ENCODE results near the gene PRKRA.
"Not testable (repeated sequence)": the region's sequence is repeated elsewhere in the genome, so short reads cannot be mapped to it uniquely, and the experiment has no call there.

PRKRA gene

GRCh38 chr2:178426388-178426787 is 24.6 kb downstream of the PRKRA start:
- H3K4me1 ChIP-seq (ENCODE audit: insufficient read depth, low read length) = no peaks in the 10 kb centered on the region
- H3K9ac ChIP-seq (ENCODE audit: low read depth, low read length) = no peak overlapping the region
- H3K36me3 ChIP-seq (ENCODE audit: insufficient read depth, low read depth, low read length) = peaks cover 38% of the 10 kb centered on the region
- no peak overlapping the region for H3K4me3 ChIP-seq (ENCODE audit: low read length)
- no peaks in the 10 kb centered on the region for H3K9me3 ChIP-seq (ENCODE audit: insufficient read depth, low read depth, low read length)
- no peaks in the 10 kb centered on the region; the same call in 1 of the 2 replicates for H3K27me3 ChIP-seq (ENCODE audit: insufficient read depth, low read length)
- no peak overlapping the region for H3K27ac ChIP-seq (ENCODE audit: low read length)

- H3K9me3 ChIP-seq (ENCODE audit: insufficient read depth, low read depth, low read length) = no peaks in the 10 kb centered on the region
- H3K27ac ChIP-seq (ENCODE audit: low read length) = no peak overlapping the region
- H3K9ac ChIP-seq (ENCODE audit: low read depth, low read length) = no peak overlapping the region
- H3K27me3 ChIP-seq (ENCODE audit: insufficient read depth, low read length) = no peaks in the 10 kb centered on the region
- no peak overlapping the region for H3K4me3 ChIP-seq (ENCODE audit: low read length)
- no peaks in the 10 kb centered on the region for H3K4me1 ChIP-seq (ENCODE audit: insufficient read depth, low read length)
- peaks cover 27% of the 10 kb centered on the region for H3K36me3 ChIP-seq (ENCODE audit: insufficient read depth, low read depth, low read length)
These were observed 25.6 kb downstream of the PRKRA start for GRCh38 chr2:178425255-178425827.

GRCh38 chr2:178423746-178424145 is 27.2 kb downstream of the PRKRA start:
- H3K4me1 ChIP-seq (ENCODE audit: insufficient read depth, low read length); H3K9me3 ChIP-seq (ENCODE audit: insufficient read depth, low read depth, low read length); H3K4me3 ChIP-seq (ENCODE audit: low read length); H3K27me3 ChIP-seq (ENCODE audit: insufficient read depth, low read length); H3K9ac ChIP-seq (ENCODE audit: low read depth, low read length); H3K27ac ChIP-seq (ENCODE audit: low read length): not testable (repeated sequence)
- peaks cover 18% of the 10 kb centered on the region for H3K36me3 ChIP-seq (ENCODE audit: insufficient read depth, low read depth, low read length)

- Histone ChIP-seq H3K36me3 (ENCODE audit: insufficient read depth, low read depth, low read length) (peaks cover 10% of the 10 kb centered on the region), H3K27me3 (ENCODE audit: insufficient read depth, low read length) (no peaks in the 10 kb centered on the region)
These were observed 28.9 kb downstream of the PRKRA start for GRCh38 chr2:178422097-178422496.

GRCh38 chr2:178420463-178420999 is 30.4 kb downstream of the PRKRA start:
- Histone ChIP-seq H3K27me3 (ENCODE audit: insufficient read depth, low read length) (no peaks in the 10 kb centered on the region), H3K27ac (ENCODE audit: low read length) (no peak overlapping the region), H3K9ac (ENCODE audit: low read depth, low read length) (no peak overlapping the region), H3K9me3 (ENCODE audit: insufficient read depth, low read depth, low read length) (no peaks in the 10 kb centered on the region), H3K4me3 (ENCODE audit: low read length) (no peak overlapping the region), H3K36me3 (ENCODE audit: insufficient read depth, low read depth, low read length) (no peaks in the 10 kb centered on the region), H3K4me1 (ENCODE audit: insufficient read depth, low read length) (no peaks in the 10 kb centered on the region)

More at GRCh38 chr2:178422097-178422496, 28.9 kb downstream of the PRKRA start:
- Histone ChIP-seq H3K27ac (ENCODE audit: low read length) (no peak overlapping the region), H3K4me1 (ENCODE audit: insufficient read depth, low read length) (no peaks in the 10 kb centered on the region), H3K9ac (ENCODE audit: low read depth, low read length) (no peak overlapping the region), H3K4me3 (ENCODE audit: low read length) (no peak overlapping the region), H3K9me3 (ENCODE audit: insufficient read depth, low read depth, low read length) (no peaks in the 10 kb centered on the region)

- Histone ChIP-seq H3K9me3 (ENCODE audit: insufficient read depth, low read depth, low read length) (no peaks in the 10 kb centered on the region), H3K4me1 (ENCODE audit: insufficient read depth, low read length) (no peaks in the 10 kb centered on the region), H3K4me3 (ENCODE audit: low read length) (no peak overlapping the region), H3K36me3 (ENCODE audit: insufficient read depth, low read depth, low read length) (no peaks in the 10 kb centered on the region), H3K27ac (ENCODE audit: low read length) (no peak overlapping the region), H3K27me3 (ENCODE audit: insufficient read depth, low read length) (no peaks in the 10 kb centered on the region), H3K9ac (ENCODE audit: low read depth, low read length) (no peak overlapping the region)
These were observed 31.9 kb downstream of the PRKRA start for GRCh38 chr2:178419123-178419522.

- no peaks in the 10 kb centered on the region for H3K9me3 ChIP-seq (ENCODE audit: insufficient read depth, low read depth, low read length)
- H3K36me3 ChIP-seq (ENCODE audit: insufficient read depth, low read depth, low read length) = no peaks in the 10 kb centered on the region
- H3K9ac ChIP-seq (ENCODE audit: low read depth, low read length) = no peak overlapping the region
- H3K4me3 ChIP-seq (ENCODE audit: low read length) = no peak overlapping the region
- H3K4me1 ChIP-seq (ENCODE audit: insufficient read depth, low read length) = no peaks in the 10 kb centered on the region
- no peaks in the 10 kb centered on the region for H3K27me3 ChIP-seq (ENCODE audit: insufficient read depth, low read length)
- H3K27ac ChIP-seq (ENCODE audit: low read length) = no peak overlapping the region
These were observed 32.5 kb downstream of the PRKRA start for GRCh38 chr2:178418426-178418825.

GRCh38 chr2:178417916-178418315 is 33.1 kb downstream of the PRKRA start:
- no peak overlapping the region for H3K27ac ChIP-seq (ENCODE audit: low read length)
- H3K9me3 ChIP-seq (ENCODE audit: insufficient read depth, low read depth, low read length) = no peaks in the 10 kb centered on the region
- no peaks in the 10 kb centered on the region for H3K27me3 ChIP-seq (ENCODE audit: insufficient read depth, low read length)
- no peaks in the 10 kb centered on the region for H3K36me3 ChIP-seq (ENCODE audit: insufficient read depth, low read depth, low read length)
- no peak overlapping the region for H3K4me3 ChIP-seq (ENCODE audit: low read length)
- no peak overlapping the region for H3K9ac ChIP-seq (ENCODE audit: low read depth, low read length)
- no peaks in the 10 kb centered on the region for H3K4me1 ChIP-seq (ENCODE audit: insufficient read depth, low read length)

- H3K9me3 ChIP-seq (ENCODE audit: insufficient read depth, low read depth, low read length) = no peaks in the 10 kb centered on the region
- H3K27me3 ChIP-seq (ENCODE audit: insufficient read depth, low read length) = no peaks in the 10 kb centered on the region
- no peaks in the 10 kb centered on the region for H3K36me3 ChIP-seq (ENCODE audit: insufficient read depth, low read depth, low read length)
- no peaks in the 10 kb centered on the region for H3K4me1 ChIP-seq (ENCODE audit: insufficient read depth, low read length)
- H3K9ac ChIP-seq (ENCODE audit: low read depth, low read length) = no peak overlapping the region
- no peak overlapping the region for H3K27ac ChIP-seq (ENCODE audit: low read length)
- no peak overlapping the region for H3K4me3 ChIP-seq (ENCODE audit: low read length)
These were observed 35.0 kb downstream of the PRKRA start for GRCh38 chr2:178415979-178416378.

GRCh38 chr2:178414266-178415247 is 36.4 kb downstream of the PRKRA start:
- H3K9ac ChIP-seq (ENCODE audit: low read depth, low read length) = peak overlapping the region; percentile 80
- H3K27ac ChIP-seq (ENCODE audit: low read length) = no peak overlapping the region
- no peaks in the 10 kb centered on the region for H3K27me3 ChIP-seq (ENCODE audit: insufficient read depth, low read length)
- H3K36me3 ChIP-seq (ENCODE audit: insufficient read depth, low read depth, low read length) = no peaks in the 10 kb centered on the region
- H3K4me1 ChIP-seq (ENCODE audit: insufficient read depth, low read length) = no peaks in the 10 kb centered on the region
- H3K9me3 ChIP-seq (ENCODE audit: insufficient read depth, low read depth, low read length) = no peaks in the 10 kb centered on the region
- peak overlapping the region; percentile 73 for H3K4me3 ChIP-seq (ENCODE audit: low read length)

GRCh38 chr2:178413472-178414265 is 37.3 kb downstream of the PRKRA start:
- Histone ChIP-seq H3K27ac (ENCODE audit: low read length) (no peak overlapping the region), H3K9me3 (ENCODE audit: insufficient read depth, low read depth, low read length) (no peaks in the 10 kb centered on the region), H3K4me1 (ENCODE audit: insufficient read depth, low read length) (no peaks in the 10 kb centered on the region), H3K4me3 (ENCODE audit: low read length) (peak overlapping the region; percentile 73), H3K9ac (ENCODE audit: low read depth, low read length) (peak overlapping the region; percentile 80), H3K27me3 (ENCODE audit: insufficient read depth, low read length) (no peaks in the 10 kb centered on the region), H3K36me3 (ENCODE audit: insufficient read depth, low read depth, low read length) (no peaks in the 10 kb centered on the region)
